ENCODE results near the gene INS.

- TF ChIP-seq CTCF (IDR thresholded peaks at IDR 0.05) (no peak), POLR2A (IDR thresholded peaks at IDR 0.05) (no peak)
These were observed 3.1 kb upstream of the INS start for GRCh38 chr11:2164081-2164480.
